ENCODE results near the gene PLA2G1B. TPM values are rescaled to one million over a fixed set of nuclear protein-coding genes. Genes with fewer than 3 reads are reported as not detected.

The PLA2G1B gene
- total and polyA plus RNA-seq, 2 experiments from 2014 or later, result not detected

DNA sequence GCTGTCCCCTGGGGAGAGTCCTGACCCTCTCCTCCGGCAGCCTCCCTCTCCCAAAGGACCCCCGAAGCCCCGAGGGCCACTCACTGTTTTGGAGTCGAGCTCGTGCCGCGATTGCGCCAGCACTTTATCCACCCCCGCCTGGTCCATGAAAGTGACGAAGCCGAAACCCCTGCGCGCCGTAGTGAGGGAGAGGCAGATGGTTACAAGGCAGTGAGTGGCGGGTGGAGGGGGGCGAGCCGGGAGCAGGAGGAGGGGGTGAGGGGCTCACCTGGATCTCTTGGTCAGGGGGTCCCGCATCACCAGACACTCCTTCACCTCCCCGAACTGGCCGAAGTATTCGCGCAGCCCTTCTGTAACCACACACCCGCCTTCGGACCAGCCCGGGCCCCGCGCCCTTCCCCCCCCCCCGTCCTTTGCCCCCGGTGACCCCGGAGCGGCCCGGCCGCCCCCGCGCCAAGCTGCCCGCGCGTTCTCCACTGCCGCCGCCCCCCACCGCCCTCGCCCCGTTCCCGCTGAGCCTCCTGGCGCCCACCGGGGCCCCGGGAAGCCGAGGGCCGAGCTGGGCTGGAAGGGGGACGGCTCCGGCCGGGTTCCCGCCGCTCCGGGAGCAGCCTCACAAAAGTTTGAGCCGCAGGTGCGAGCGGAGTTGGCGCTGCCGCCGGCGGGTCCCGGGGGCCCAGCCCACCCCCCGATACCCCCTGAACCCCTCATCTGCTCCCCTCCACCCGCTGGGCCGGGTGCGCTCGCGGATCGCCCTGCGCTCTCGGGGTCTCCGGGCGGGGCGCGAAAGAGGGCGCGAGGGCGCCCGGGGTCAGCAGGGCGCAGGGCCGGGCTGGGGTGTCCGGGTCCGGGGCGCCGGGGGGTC lies 40.6 kb upstream of the PLA2G1B start:
- no peak overlapping the region for H3K27ac ChIP-seq
- H3K36me3 ChIP-seq (ENCODE audit: low read depth), result no peaks in the 10 kb centered on the region
- H2AFZ ChIP-seq, result no peak overlapping the region
- in situ Hi-C loops (cut with MboI), result no loop called here
- WGBS, 2 experiments (ENCODE audit: low coverage in 1 of 2, low lambda C conversion rate in 2 of 2, missing lambda C conversion rate in 2 of 2), result 4% methylated on average over 58 to 63 of the region's 86 CpGs
- H3K9me2 ChIP-seq (ENCODE audit: insufficient read depth), result no peaks in the 10 kb centered on the region
- no peak overlapping the region for H3K9ac ChIP-seq
- H3K79me2 ChIP-seq (ENCODE audit: insufficient read depth), result no peaks in the 10 kb centered on the region
- H3F3A ChIP-seq (ENCODE audit: insufficient read depth), result 0 out of 2 replicates have a peak, but pooled peaks cover 4% of the 10 kb centered on the region
- peak; percentile 20 for TF ChIP-seq EZH2 (IDR thresholded peaks at IDR 0.05; ENCODE audit: insufficient read depth, poor library complexity, severe bottlenecking)
- TF ChIP-seq EZH2phosphoT487 (IDR thresholded peaks at IDR 0.05; ENCODE audit: insufficient read depth, low read depth), result 0 out of 2 replicates have a peak, but pooled peaks have one; percentile 21
- peaks cover 60% of the 10 kb centered on the region for H3K27me3 ChIP-seq (replicated peaks; ENCODE audit: insufficient read depth)
- H4K20me1 ChIP-seq (ENCODE audit: insufficient read depth), result no peaks in the 10 kb centered on the region
- 0 out of 2 replicates have a peak overlapping the region, but pooled peaks have one; percentile 29 for H3K4me3 ChIP-seq
- no peaks in the 10 kb centered on the region for H3K9me3 ChIP-seq (ENCODE audit: low read depth)
- peak; percentile 41 for DNase-seq
- H3K4me1 ChIP-seq (ENCODE audit: insufficient read depth), result no peaks in the 10 kb centered on the region
- H3K4me2 ChIP-seq (ENCODE audit: unreplicated experiment), result no peak overlapping the region

DNA sequence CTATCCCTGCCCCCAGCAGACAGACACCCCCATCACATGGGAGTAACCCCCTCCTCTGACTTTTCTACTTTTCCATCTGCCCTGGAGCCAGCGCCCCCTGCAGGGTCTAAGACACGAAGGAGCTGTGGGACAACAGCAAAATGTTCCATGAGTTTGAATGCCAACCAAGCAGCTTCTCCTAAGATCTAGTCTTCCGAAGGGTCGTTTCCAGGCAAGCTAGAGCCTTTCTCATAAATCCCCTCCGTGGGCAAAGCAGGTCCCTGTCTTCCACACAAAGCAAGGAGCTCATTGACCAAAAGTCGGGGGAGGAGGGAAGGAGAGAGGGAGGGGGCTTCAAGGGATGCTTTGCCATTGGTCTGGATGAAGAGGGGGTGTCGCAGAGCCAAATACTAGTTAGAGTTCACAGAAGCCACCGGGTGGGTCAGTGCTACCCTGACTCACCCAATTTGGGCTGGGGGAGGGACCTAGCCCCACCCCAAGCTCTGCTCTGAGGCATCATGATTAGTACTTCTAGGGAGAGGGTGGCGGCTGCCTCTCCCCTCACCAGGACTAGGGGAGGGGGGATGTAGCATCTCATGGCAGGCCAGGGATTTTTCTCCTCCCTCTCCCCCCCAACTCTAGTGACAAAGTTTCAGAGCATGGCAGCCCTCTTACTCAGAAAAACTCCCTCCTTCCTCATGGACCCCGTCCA lies 39.8 kb upstream of the PLA2G1B start:
- H3F3A ChIP-seq (ENCODE audit: insufficient read depth), result 0 out of 2 replicates have a peak, but pooled peaks cover 4% of the 10 kb centered on the region
- WGBS, 2 experiments (ENCODE audit: low coverage in 1 of 2, low lambda C conversion rate in 2 of 2, missing lambda C conversion rate in 2 of 2), result 56 to 58% methylated on average over 10 of the region's 10 CpGs
- no peak overlapping the region for H3K4me3 ChIP-seq
- H3K4me1 ChIP-seq (ENCODE audit: insufficient read depth), result no peaks in the 10 kb centered on the region
- no peaks in the 10 kb centered on the region for H3K9me2 ChIP-seq (ENCODE audit: insufficient read depth)
- H2AFZ ChIP-seq, result no peak overlapping the region
- H3K4me2 ChIP-seq (ENCODE audit: unreplicated experiment), result no peak overlapping the region
- no peak overlapping the region for H3K27ac ChIP-seq
- in situ Hi-C loops (cut with MboI), result no loop called here
- no peak overlapping the region for H3K9ac ChIP-seq
- no peaks in the 10 kb centered on the region for H4K20me1 ChIP-seq (ENCODE audit: insufficient read depth)
- peak; percentile 31 for DNase-seq
- no peaks in the 10 kb centered on the region for H3K79me2 ChIP-seq (ENCODE audit: insufficient read depth)
- no peak for TF ChIP-seq EZH2phosphoT487 (IDR thresholded peaks at IDR 0.05; ENCODE audit: insufficient read depth, low read depth)
- no peak for TF ChIP-seq EZH2 (IDR thresholded peaks at IDR 0.05; ENCODE audit: insufficient read depth, poor library complexity, severe bottlenecking)
- peaks cover 56% of the 10 kb centered on the region for H3K27me3 ChIP-seq (replicated peaks; ENCODE audit: insufficient read depth)
- H3K36me3 ChIP-seq (ENCODE audit: low read depth), result no peaks in the 10 kb centered on the region
- H3K9me3 ChIP-seq (ENCODE audit: low read depth), result no peaks in the 10 kb centered on the region

DNA sequence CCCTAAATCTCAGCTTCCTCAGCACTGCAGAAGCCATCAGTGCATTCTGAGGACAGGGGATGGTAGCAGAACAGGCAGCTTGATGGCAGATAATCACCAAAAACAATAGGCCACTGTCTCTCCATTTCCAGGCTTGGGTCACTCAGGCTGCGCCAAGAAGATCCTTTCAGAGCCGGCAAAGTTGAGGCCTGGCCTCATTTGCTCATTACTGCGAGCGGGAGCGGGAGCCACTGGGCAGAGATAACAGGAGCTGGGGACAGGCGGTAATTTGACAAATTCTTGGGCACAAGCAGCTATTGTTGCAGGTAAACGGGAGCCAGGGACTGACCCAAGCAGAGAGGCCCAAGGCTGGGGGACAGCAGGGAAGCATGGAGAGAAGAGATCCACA lies 39.3 kb upstream of the PLA2G1B start:
- in situ Hi-C loops (cut with MboI), result no loop called here
- no peak for DNase-seq
- Histone ChIP-seq H3K4me3 (no peak overlapping the region), H3K9ac (no peak overlapping the region), H3K36me3 (ENCODE audit: low read depth) (no peaks in the 10 kb centered on the region), H3K9me3 (ENCODE audit: low read depth) (no peaks in the 10 kb centered on the region), H3K9me2 (ENCODE audit: insufficient read depth) (no peaks in the 10 kb centered on the region), H3K4me2 (ENCODE audit: unreplicated experiment) (no peak overlapping the region), H4K20me1 (ENCODE audit: insufficient read depth) (no peaks in the 10 kb centered on the region), H3K27ac (no peak overlapping the region), H3K4me1 (ENCODE audit: insufficient read depth) (no peaks in the 10 kb centered on the region), H3K27me3 (replicated peaks; ENCODE audit: insufficient read depth) (peaks cover 50% of the 10 kb centered on the region), H3K79me2 (ENCODE audit: insufficient read depth) (no peaks in the 10 kb centered on the region), H2AFZ (no peak overlapping the region), H3F3A (ENCODE audit: insufficient read depth) (0 out of 2 replicates have a peak, but pooled peaks cover 4% of the 10 kb centered on the region)
- WGBS, 2 experiments (ENCODE audit: low coverage in 1 of 2, low lambda C conversion rate in 2 of 2, missing lambda C conversion rate in 2 of 2), result 81 to 84% methylated on average over 7 of the region's 7 CpGs
- TF ChIP-seq EZH2 (IDR thresholded peaks at IDR 0.05; ENCODE audit: insufficient read depth, poor library complexity, severe bottlenecking) (no peak), EZH2phosphoT487 (IDR thresholded peaks at IDR 0.05; ENCODE audit: insufficient read depth, low read depth) (no peak)

DNA sequence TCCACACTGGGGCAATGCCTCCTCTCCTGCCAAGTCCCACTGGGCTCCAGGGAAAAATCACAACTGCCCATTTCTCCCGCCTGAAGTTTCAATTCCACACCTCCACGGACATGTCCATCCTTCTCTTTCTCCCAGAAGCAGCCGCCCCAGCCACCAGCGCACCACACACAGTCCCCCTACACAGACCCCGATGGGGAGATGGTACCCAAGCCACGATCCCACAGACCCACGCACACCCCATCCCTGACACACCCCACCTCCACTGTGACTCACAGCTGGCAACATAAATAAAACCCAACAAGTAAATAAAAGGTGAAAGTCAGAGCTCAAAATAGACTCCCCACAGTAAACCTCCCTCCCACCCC lies 38.7 kb upstream of the PLA2G1B start:
- Histone ChIP-seq H3K27me3 (replicated peaks; ENCODE audit: insufficient read depth) (peaks cover 45% of the 10 kb centered on the region), H3K4me2 (ENCODE audit: unreplicated experiment) (no peak overlapping the region), H3K9ac (no peak overlapping the region), H3F3A (ENCODE audit: insufficient read depth) (0 out of 2 replicates have a peak, but pooled peaks cover 4% of the 10 kb centered on the region), H4K20me1 (ENCODE audit: insufficient read depth) (no peaks in the 10 kb centered on the region), H3K9me3 (ENCODE audit: low read depth) (no peaks in the 10 kb centered on the region), H3K9me2 (ENCODE audit: insufficient read depth) (no peaks in the 10 kb centered on the region), H3K79me2 (ENCODE audit: insufficient read depth) (no peaks in the 10 kb centered on the region), H3K4me1 (ENCODE audit: insufficient read depth) (no peaks in the 10 kb centered on the region), H3K4me3 (no peak overlapping the region), H3K36me3 (ENCODE audit: low read depth) (no peaks in the 10 kb centered on the region), H3K27ac (no peak overlapping the region), H2AFZ (no peak overlapping the region)
- in situ Hi-C loops (cut with MboI), result no loop called here
- DNase-seq, result no peak
- WGBS, 2 experiments (ENCODE audit: low coverage in 1 of 2, low lambda C conversion rate in 2 of 2, missing lambda C conversion rate in 2 of 2), result 80% methylated on average over 6 to 7 of the region's 7 CpGs
- no peak for TF ChIP-seq EZH2 (IDR thresholded peaks at IDR 0.05; ENCODE audit: insufficient read depth, poor library complexity, severe bottlenecking)
- TF ChIP-seq EZH2phosphoT487 (IDR thresholded peaks at IDR 0.05; ENCODE audit: insufficient read depth, low read depth), result no peak

Measured in GM23248 (cell line).